NCI-H2227 treated with DMSO at 0.1 percent for 48 hours (cell line): ENCODE data around the gene SCUBE1.
"Not testable (repeated sequence)": the region's sequence is repeated elsewhere in the genome, so short reads cannot be mapped to it uniquely, and the experiment has no call there.

Experiments
- DNase-seq: peaks from one replicate; lab custom pipeline; 2025; lab: John Stamatoyannopoulos, UW

The SCUBE1 gene

GRCh38 chr22:43356881-43357280 lies 13.7 kb upstream of the SCUBE1 start:
- no peak for DNase-seq

GRCh38 chr22:43355688-43356087 lies 12.5 kb upstream of the SCUBE1 start:
- DNase-seq = not testable (repeated sequence)

GRCh38 chr22:43351966-43352345 lies 8.8 kb upstream of the SCUBE1 start:
- DNase-seq = no peak

DNA sequence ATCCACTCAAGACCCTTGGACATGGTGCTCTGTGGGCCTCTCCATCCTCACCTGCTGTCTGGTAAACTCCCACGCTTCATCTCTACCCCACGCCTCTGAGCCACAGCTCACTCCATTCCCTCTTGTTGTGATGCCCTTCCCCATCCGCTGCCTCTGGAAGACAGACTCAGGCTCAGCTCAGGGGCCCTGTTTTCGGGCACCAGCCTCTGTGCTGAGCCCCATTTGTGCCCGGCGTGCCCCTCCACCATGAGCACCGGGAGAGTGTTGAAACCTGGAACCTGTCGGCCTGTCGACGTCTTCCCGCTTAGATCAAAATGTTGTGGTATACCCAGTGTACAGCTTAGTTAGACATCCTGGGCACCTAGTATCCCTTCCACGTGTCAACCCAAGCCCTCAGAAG lies 6.5 kb upstream of the SCUBE1 start:
- no peak for DNase-seq

DNA sequence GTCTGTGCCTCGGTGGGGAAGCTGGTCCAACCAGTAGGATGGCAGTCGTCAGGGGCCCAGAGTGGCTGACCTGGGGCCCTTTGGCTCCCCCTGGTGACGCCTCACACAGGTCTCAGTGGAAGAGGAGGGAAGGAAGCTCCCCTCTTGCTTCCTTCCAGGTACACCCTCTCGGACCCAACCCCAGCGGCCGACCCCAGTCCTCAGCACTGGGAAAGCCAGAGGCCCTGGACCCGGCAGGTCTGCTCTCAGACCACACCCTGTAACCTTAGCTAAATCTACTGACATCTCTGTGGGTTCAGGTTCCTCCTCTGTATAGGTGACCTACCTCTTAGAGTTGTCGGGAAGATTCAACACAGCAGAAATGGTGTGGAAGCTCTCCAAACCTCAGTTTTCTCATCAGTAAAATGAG lies 3.4 kb upstream of the SCUBE1 start:
- no peak for DNase-seq

DNA sequence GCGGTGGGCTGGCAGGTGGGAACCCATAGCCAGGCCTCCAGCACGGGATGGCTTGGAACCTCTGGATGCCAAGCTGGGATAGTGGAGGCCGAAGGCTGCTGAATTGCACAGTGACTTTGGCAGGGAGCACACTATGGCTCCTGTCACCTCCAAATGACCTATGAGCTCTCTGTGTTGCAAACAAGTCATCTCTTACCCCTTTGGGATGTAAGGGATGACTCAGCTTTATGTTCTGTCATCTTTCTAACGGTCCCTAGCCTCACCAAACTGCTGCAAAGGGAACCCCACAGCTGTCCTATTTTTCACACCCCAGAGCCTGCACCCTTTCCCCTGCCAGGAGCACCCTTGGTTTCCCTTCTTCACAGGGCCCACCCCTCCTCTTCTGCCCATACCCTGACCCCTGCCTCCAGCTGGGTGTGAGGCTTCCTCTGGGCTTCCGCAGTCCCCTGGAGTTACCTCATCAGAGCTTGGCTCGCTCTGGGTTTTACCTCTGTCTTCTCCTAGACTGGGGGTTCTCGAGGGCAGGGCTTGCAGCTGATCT lies 2.7 kb upstream of the SCUBE1 start:
- DNase-seq = no peak

DNA sequence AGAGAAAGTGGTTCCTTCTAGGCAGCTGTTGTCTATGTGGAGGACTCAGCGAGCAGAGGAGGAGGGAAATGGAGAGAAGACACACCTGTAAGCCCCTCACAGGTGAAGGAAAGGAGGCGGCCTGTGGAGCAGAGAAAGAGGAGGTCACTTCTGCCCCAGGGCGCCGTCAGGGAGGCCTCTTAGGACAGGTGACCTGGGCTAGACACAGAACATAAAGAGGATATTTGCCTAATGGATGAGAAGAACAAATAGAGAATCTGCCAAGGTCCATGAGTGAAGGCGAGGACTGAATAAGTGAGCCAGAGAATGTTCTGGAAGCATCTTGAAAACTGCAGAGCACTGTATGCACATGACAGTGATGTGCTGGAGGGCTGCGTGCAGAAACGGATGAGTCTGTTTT lies 2.2 kb upstream of the SCUBE1 start:
- DNase-seq = no peak

GRCh38 chr22:43344520-43344787 lies 1.3 kb upstream of the SCUBE1 start:
- DNase-seq = no peak

GRCh38 chr22:43343670-43344519 lies 723 bp upstream of the SCUBE1 start:
- DNase-seq = no peak

GRCh38 chr22:43342347-43343261 lies 568 bp downstream of the SCUBE1 start:
- no peak for DNase-seq

- no peak for DNase-seq
Measured at GRCh38 chr22:43341565-43341964, 1.6 kb downstream of the SCUBE1 start.

DNA sequence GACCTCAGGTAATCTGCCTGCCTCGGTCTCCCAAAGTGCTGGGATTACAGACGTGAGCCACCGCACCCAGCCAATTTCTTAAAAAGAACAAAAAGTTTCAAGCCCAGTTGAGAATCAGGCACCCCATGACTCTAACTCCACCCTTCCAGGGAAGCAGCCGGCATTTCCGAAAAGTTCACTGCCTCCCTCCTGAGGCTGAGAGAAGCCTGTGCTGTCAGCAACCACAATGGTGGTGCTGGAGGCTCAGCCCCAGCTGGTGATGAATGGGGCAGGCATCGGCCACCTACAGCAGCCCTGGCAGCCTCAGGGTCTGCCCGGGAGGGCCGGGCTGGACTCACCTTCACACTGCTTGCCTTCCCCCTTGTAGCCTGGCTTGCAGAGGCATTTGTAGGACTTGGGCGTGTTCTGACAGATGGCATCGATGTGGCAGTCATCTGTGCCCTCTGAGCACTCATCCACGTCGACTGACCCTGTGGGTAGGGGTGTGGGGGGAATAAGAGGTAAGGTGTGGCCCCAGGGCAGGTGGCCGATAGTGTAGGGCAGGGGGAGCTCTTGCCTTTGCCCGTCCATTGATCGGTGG lies 4.3 kb downstream of the SCUBE1 start:
- DNase-seq = no peak

DNA sequence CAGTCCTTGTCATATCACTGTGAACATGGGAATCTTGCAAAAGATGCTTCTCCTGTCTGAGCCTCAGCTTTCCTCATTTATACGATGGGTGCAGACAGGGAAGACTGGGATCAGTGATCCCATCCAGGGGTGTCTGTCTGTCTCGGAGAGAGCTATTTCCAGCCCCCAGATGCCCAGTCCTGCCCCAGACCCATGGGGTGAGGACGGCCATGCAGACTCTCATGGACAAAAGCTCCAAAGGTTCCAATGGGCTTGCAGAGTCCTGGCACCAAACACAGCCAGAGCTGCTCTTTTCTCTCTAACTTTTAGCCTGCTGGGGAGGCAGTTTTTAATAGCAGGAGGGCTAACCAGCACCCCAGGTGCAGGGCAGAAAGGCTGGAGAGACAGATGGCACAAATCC lies 5.2 kb downstream of the SCUBE1 start:
- DNase-seq = no peak

- DNase-seq = no peak
Measured at GRCh38 chr22:43337385-43337784, 5.8 kb downstream of the SCUBE1 start.

- no peak for DNase-seq
Measured at GRCh38 chr22:43334378-43334777, 8.8 kb downstream of the SCUBE1 start.

DNA sequence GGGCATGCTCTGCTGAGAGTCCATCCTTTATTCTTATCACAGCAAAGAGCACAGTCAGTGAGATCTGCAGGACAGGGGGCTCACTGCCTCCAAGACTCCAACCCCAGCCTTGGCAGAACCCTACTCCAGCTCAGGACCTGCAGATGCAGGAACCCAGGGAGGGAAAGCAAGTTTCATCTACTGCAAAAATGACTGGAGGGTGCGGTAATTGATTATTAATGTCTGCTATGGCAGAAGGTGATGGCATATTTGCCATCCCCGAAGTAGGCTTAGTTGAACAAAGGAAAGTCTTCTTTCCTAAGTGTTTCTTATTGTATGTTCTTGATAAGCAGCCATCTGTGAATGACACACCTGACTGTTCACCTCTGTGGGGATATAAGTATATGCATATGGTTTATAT lies 9.2 kb downstream of the SCUBE1 start:
- no peak for DNase-seq

DNA sequence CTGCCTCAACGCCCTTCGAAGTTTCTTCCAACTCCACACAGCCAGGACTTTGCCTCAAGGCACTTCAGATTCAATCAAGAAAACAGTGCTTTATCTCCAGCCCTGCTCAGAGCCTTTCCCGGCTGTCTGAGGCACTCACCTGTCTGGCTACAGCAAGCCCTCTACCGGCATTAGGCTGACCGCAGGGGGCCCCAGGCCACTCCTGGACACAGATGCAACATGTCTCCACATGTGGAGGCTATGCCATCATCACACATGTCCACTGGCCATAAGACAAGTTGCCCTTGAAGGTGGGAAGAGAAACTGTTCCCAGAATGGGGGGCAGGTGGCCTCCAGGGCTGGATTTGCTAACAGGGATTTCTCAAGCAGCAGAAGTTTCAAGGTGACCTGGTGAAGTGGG lies 10.0 kb downstream of the SCUBE1 start:
- DNase-seq = no peak

GRCh38 chr22:43331698-43332097 lies 11.5 kb downstream of the SCUBE1 start:
- DNase-seq = no peak

GRCh38 chr22:43331069-43331451 lies 12.1 kb downstream of the SCUBE1 start:
- DNase-seq = no peak

- no peak for DNase-seq
Measured at GRCh38 chr22:43330178-43331068, 12.7 kb downstream of the SCUBE1 start.

DNA sequence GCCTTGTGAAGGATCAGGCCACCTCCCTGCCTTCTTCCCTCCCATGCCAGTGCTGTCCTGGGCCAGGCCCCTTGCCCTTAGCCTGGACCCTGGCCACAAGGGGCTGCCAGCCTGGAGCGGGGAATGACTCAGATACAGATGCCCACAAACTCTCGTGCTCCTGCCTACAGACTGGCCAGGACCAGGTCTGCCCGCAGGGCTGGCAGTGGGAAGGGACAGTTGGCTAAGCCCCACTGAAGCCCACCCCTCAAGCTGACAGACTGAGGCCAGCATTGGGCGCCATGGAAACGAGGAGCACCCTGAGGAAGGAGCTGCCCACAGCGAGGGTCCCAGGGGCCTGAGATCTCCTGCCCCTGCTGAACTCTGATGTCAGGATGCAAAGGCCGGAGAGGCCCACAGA lies 14.1 kb downstream of the SCUBE1 start:
- DNase-seq = no peak

DNA sequence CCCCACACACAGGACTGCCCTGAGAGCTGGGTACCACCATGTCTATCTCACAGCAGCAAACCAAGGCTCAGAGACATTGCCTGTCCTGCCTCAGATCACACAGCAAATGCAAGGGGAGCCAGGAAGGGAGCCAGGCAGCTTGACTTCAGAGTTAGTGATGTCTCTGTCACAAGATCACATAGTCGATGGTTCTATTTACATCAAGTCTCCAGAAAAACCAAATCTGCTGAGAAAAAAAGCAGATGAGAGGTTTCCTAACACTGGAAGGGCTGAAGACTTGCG lies 16.1 kb downstream of the SCUBE1 start:
- DNase-seq = no peak
